ENCODE data around the gene HIRIP3. TPM values are rescaled to one million over a fixed set of nuclear protein-coding genes. Genes with fewer than 3 reads are reported as not detected.

Gene HIRIP3
- polyA plus RNA-seq, 1 donor (not counting 4 experiments of a cell fraction or from before 2014, with no cell fraction given) = 4.1 TPM

DNA sequence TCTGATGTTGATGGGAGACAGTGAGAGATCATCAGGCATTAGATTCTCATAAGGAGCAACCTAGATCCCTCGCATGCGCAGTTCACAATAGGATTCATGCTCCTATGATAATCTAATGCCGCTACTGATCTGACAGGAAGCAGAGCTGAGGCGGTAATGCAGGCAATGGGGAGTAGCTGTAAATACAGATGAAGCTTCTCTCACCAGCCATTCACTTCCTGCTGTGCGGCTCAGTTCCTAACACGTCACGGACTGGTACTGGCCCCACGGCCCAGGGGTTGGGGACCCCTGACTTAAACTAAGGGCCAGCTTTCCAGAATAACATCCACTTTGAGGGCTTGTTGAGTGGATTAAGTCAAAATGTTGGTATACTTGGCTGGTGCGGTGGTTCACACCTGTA lies 36.1 kb downstream of the HIRIP3 start:
- Histone ChIP-seq H3K4me2 (ENCODE audit: control insufficient read depth, extremely low read depth, insufficient read depth, low read depth, low read length) (no peak overlapping the region), H3K27me3 (ENCODE audit: control insufficient read depth, extremely low read depth, insufficient read depth, low read length) (no peaks in the 10 kb centered on the region), H3K9me1 (ENCODE audit: control insufficient read depth, extremely low read depth, insufficient read depth, low read length) (no peaks in the 10 kb centered on the region), H3K79me2 (ENCODE audit: control insufficient read depth, insufficient read depth, low read length) (no peaks in the 10 kb centered on the region), H3K9ac (ENCODE audit: control insufficient read depth, extremely low read depth, insufficient read depth, low read length) (no peak overlapping the region), H3K4me3 (ENCODE audit: control insufficient read depth in 2 of 3, extremely low read depth in 1 of 3, insufficient read depth in 2 of 3, low read depth in 1 of 3, low read length in 3 of 3) (no peak overlapping the region), H3K9me3 (ENCODE audit: control insufficient read depth, low read depth, low read length) (no peaks in the 10 kb centered on the region), H4K20me1 (ENCODE audit: control insufficient read depth, extremely low read depth, insufficient read depth, low read length) (no peaks in the 10 kb centered on the region), H2AFZ (ENCODE audit: control insufficient read depth, low read length) (no peak overlapping the region), H3K4me1 (ENCODE audit: control insufficient read depth, extremely low read depth, insufficient read depth, low read length) (peaks cover 10% of the 10 kb centered on the region), H3K27ac (ENCODE audit: control insufficient read depth, insufficient read depth, low read length) (no peak overlapping the region), H3K36me3 (ENCODE audit: control insufficient read depth in 2 of 2, extremely low read depth in 1 of 2, insufficient read depth in 2 of 2, low read length in 2 of 2) (no peaks in the 10 kb centered on the region)
- TF ChIP-seq, protein P1, sequence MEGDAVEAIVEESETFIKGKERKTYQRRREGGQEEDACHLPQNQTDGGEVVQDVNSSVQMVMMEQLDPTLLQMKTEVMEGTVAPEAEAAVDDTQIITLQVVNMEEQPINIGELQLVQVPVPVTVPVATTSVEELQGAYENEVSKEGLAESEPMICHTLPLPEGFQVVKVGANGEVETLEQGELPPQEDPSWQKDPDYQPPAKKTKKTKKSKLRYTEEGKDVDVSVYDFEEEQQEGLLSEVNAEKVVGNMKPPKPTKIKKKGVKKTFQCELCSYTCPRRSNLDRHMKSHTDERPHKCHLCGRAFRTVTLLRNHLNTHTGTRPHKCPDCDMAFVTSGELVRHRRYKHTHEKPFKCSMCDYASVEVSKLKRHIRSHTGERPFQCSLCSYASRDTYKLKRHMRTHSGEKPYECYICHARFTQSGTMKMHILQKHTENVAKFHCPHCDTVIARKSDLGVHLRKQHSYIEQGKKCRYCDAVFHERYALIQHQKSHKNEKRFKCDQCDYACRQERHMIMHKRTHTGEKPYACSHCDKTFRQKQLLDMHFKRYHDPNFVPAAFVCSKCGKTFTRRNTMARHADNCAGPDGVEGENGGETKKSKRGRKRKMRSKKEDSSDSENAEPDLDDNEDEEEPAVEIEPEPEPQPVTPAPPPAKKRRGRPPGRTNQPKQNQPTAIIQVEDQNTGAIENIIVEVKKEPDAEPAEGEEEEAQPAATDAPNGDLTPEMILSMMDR (optimal IDR thresholded peaks at IDR 0.05 in 1 of 3, IDR thresholded peaks at IDR 0.05 in 1 of 3, conservative IDR thresholded peaks at IDR 0.05 in 1 of 3; ENCODE audit: extremely low read depth in 1 of 3, insufficient read depth in 2 of 3, low read length in 3 of 3) = no peak
- TF ChIP-seq EZH2 (IDR thresholded peaks at IDR 0.05; ENCODE audit: low read length) = no peak
- dilution Hi-C loops (cut with MboI; ENCODE audit: extremely low pct_ligation_motif_present, low sequenced_read_pairs) = no loop called here
- FAIRE-seq = no peak
- no peak for DNase-seq (ENCODE audit: low read depth, low spot score)

DNA sequence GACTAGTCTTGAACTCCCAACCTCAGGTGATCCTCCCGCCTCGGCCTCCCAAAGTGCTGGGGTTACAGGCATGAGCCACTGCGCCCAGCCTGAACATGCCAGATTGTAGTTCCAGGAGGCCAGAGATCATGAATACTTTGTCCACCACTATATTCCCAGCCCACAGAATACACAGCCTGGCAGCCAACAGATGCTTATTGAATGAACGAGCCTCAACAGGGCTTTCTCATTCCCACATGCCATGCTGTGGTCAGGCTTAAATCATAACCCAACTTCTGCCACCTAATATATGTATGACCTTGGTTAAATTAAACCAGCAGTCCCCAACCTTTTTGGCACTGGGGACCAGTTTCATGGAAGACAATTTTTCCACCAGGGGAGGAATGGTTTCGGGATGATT lies 36.7 kb downstream of the HIRIP3 start:
- H2AFZ ChIP-seq (ENCODE audit: control insufficient read depth, low read length) = no peak overlapping the region
- no peak for DNase-seq (ENCODE audit: low read depth, low spot score)
- no peak for FAIRE-seq
- no peaks in the 10 kb centered on the region for H4K20me1 ChIP-seq (ENCODE audit: control insufficient read depth, extremely low read depth, insufficient read depth, low read length)
- no peak for TF ChIP-seq EZH2 (IDR thresholded peaks at IDR 0.05; ENCODE audit: low read length)
- TF ChIP-seq, protein P1 (optimal IDR thresholded peaks at IDR 0.05 in 1 of 3, IDR thresholded peaks at IDR 0.05 in 1 of 3, conservative IDR thresholded peaks at IDR 0.05 in 1 of 3; ENCODE audit: extremely low read depth in 1 of 3, insufficient read depth in 2 of 3, low read length in 3 of 3) = no peak
- H3K4me3 ChIP-seq (ENCODE audit: control insufficient read depth in 2 of 3, extremely low read depth in 1 of 3, insufficient read depth in 2 of 3, low read depth in 1 of 3, low read length in 3 of 3) = no peak overlapping the region
- H3K79me2 ChIP-seq (ENCODE audit: control insufficient read depth, insufficient read depth, low read length) = no peaks in the 10 kb centered on the region
- H3K9me1 ChIP-seq (ENCODE audit: control insufficient read depth, extremely low read depth, insufficient read depth, low read length) = no peaks in the 10 kb centered on the region
- peaks cover 10% of the 10 kb centered on the region for H3K4me1 ChIP-seq (ENCODE audit: control insufficient read depth, extremely low read depth, insufficient read depth, low read length)
- H3K36me3 ChIP-seq (ENCODE audit: control insufficient read depth in 2 of 2, extremely low read depth in 1 of 2, insufficient read depth in 2 of 2, low read length in 2 of 2) = no peaks in the 10 kb centered on the region
- H3K27ac ChIP-seq (ENCODE audit: control insufficient read depth, insufficient read depth, low read length) = no peak overlapping the region
- no peaks in the 10 kb centered on the region for H3K9me3 ChIP-seq (ENCODE audit: control insufficient read depth, low read depth, low read length)
- H3K9ac ChIP-seq (ENCODE audit: control insufficient read depth, extremely low read depth, insufficient read depth, low read length) = no peak overlapping the region
- no peak overlapping the region for H3K4me2 ChIP-seq (ENCODE audit: control insufficient read depth, extremely low read depth, insufficient read depth, low read depth, low read length)
- no peaks in the 10 kb centered on the region for H3K27me3 ChIP-seq (ENCODE audit: control insufficient read depth, extremely low read depth, insufficient read depth, low read length)
- dilution Hi-C loops (cut with MboI; ENCODE audit: extremely low pct_ligation_motif_present, low sequenced_read_pairs) = no loop called here
